GM19468 (cell line): ENCODE measurements around the gene KCNG1.

ENCODE experiments used
- ATAC-seq: cut with Tn5 transposase; IDR thresholded peaks from one replicate; pipeline ENCODE4 v1.9.1; 2021; ENCODE audit warnings: mild to moderate bottlenecking, moderate library complexity, moderate number of reproducible peaks; ENCODE audit not compliant: unreplicated experiment; ENCODE audit errors: extremely low read depth

The KCNG1 gene

DNA sequence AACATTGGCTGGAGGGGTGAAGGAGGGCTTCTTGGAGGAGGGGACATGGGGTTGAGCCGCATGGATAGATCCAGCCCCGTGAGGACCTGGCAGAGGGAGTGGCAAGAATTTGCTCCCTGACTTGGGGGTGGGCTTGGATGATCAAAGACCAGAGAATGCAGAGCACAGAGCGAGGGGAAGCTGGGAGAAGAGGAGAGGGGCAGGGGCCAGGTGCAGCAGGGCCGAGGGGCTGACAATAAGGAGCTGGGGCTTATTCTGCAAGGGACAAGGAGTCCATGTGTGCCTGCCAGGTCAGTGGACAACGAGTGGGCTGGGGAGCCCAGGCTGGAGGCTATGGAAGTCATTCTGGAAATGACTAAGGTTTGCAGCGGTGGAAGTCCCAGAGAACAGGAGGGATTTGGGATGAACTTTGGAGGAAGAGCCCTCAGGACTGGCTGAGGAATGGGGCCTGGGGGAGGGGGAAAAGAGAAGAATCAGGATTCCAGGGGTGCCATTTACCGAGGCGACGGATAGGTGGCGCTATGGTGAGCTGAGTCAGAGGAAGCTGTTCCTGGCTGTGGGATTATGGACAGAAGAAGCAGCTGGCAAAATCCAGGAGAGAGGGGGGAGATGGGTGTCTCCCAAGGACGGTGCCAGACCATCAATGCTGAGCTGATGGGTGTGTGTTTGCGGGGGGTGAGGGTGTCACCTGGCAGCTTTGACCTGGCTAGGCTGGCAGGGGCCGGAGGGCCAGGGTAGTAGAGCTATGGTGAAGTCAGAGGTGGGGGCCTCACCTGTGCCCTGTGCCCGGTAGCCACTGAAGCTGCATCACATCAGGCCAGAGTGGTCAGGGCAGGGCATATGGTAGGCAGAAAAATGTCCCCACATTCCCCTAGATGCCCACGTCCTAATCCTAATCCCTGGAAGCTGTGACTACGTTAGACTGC, 7.8 kb downstream of the KCNG1 start:
- no peak for ATAC-seq

DNA sequence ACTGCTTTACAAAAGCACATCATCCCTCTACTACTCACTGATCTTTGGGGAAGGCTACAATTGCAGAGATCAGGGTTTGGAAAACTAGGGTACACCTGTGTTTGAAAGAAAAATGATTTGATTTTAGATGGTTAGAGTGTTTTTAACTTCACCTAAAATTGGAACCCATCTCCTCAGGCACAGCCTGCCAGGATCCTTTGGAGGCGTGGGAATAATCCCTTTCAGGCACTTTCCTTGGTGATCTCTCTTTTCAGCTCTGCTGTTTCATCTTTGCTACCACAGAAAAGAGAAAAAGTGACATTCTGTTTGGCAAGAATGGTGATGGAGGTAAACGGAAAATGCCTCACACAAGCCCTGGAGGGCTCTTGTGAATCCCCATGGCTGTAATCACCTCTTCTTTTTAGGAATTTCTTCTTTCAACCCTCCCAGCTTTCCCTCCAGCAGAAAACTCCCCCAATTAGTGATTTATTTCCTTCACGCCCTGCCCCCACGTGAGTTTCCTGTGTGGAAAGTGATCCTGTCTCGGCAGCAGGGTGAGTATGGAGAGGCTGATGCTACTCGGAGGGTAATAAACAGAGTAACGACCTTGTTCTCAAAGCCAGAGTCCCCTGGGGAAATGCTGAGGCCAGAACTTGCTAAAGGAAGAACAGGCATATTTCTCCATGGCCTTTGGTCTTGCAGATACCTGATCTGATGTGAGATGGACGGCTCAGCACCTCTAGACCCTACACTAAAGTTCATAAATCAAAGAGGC, 9.2 kb downstream of the KCNG1 start:
- no peak for ATAC-seq

DNA sequence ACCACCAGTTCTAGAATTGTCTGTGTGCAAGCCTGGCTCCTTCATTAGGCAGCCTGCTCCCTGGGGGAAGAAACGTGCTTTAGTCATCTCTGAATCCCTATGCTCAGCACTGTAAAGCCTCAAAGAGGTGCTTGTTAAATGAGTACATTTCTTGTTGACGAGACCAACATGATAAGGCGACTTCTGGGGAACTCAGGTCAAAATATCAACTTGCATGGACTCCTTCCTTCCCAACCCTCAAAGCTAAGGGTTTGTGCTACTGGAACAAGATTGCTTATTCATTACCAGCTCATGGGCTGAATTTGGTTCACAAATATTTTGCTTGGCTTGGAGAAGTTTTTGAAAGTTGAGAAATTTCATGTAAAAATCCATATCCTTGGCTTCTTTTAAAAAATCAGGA, 10.6 kb downstream of the KCNG1 start:
- no peak for ATAC-seq

DNA sequence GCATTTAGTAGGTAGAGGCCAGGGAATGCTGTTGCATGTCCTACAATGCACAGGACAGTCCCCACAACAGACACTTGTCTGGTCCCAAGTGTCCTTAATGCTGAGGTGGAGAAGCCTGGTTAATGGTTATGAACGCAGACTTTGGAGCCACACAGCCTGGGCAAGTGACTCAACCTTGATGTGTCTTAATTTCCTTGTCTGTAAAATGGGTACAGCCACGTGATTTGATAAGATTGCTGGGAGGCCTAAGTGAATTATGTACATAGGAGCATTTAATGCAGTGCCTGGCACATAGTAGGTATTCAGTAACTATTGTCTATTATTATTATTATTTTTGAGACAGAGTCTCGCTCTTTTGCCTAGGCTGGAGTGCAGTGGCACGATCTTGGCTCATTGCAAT, 11.4 kb downstream of the KCNG1 start:
- ATAC-seq, result no peak

DNA sequence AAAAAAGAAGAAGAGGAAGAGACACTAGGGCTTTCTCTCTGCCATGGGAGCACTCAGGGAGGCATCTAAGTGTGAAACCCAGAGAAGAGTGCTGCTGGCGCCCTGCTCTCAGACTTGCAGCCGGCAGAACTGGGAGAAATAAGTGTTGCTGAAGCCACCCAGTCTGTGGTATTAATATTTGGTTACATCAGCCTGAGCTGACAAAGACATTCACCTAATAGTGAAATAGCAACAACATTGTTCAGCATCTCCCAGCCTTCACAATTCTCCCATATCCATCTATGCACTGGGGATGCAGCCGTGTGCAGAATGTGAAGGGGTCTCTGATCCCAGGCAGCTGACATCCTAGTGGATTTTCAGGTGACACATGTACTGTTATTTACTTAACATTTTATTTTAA, 12.0 kb downstream of the KCNG1 start:
- ATAC-seq, result no peak

DNA sequence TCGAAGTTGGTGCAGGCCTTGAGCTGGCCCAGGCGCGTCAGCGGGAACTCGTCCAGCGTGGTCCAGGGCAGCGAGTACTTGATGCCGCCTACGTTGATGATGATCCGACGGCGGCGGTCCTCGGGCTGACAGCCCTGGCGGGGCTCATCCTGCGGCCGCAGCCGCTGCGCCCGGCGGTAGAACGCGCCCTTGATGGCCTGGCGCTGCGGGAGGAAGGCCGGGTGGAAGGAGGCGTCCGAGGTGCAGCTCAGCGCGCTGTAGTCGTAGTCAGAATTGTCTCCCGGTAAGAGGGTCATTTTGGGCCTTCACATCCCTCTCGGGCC, 12.9 kb downstream of the KCNG1 start:
- ATAC-seq, result no peak

DNA sequence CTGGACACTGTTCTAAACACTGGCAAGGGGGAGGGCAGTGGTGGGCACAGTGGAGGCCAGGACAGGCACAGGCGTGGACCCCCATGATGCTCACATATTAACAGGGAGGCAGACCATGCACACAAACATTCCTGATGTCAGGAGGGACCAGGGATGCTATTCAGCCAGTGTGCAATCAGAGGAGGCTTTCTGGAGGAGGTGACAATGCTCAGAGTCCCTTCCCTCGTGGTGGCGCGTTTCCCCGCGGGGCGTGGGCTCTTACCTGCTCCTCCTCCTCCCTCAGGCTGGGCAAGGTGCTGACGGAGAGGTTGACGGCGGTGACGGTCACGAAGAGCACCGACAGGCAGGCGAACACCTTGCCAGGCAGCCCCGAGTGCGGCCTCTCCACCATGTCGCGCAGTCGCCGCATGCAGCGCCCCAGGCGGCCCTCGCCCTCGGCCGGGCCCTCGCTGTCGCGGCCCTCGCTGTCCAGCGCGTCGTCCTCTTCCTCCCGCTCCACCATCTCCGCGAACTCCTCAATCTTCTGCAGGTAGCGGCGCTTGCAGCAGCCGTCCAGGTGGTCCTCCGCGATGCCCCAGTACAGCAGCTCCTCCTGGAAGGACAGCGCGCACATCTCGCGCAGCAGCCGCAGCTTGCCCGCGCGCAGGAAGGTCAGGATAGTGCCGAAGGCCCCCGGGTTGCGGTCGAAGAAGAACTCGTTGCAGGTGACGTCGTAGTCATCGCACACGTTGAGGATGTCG, 13.4 kb downstream of the KCNG1 start:
- no peak for ATAC-seq

DNA sequence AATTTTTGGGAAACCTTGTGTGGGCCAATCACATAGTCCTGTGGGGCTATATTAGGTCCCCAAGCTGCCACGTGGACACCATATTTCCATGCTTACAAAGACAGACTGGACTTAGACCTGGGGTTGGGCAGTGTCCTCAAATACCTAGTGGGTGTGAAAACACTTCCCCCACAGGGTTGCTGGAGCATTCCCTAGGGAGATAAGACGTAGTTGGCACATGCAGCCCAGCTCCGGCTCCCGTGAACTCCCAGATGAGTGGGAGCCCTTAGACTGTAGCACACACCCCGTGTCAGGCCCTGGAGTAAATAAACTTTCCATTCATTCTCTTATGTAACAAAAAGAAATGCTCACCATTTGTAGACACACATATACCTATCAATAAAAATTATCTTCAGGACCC, 14.2 kb downstream of the KCNG1 start:
- no peak for ATAC-seq

DNA sequence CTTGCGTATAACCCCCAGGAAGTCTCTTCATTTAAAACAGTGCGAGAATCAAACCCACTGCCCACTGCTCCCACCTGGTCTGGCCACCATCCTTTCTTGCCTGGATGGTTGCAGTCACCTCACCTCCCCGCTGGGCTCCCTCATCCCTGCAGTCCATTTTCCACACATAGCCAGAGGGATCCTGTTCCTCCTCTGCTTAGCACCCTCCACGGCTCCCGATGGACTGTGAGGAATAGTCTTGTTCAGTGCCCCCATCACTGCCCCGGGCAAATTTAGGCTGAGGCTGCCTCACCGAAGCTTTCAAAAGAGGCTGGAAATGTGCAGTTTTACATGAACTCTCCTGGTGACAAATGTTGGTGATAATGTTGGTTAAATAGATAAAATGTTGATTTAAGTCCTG, 17.7 kb downstream of the KCNG1 start:
- ATAC-seq, result no peak

DNA sequence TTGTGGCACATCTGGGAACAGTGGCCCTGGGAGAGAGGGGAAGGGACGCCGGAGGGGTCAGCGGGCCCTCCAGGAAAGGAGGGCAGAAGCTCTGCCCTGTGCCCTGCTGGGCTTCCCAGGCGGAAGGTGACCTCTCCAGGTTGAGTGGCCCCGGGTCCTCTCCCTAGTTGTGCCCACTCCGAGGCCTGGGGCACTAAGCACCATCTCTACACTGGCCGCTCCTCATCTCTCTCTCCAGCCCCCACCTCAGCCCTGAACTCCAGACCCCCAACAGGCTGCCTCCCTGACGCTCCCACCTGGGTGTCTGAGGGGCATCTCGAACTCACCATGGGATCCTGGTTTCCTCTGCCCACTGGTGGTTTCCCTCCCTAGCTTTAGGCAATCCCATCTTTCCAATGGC, 18.1 kb downstream of the KCNG1 start:
- no peak for ATAC-seq

DNA sequence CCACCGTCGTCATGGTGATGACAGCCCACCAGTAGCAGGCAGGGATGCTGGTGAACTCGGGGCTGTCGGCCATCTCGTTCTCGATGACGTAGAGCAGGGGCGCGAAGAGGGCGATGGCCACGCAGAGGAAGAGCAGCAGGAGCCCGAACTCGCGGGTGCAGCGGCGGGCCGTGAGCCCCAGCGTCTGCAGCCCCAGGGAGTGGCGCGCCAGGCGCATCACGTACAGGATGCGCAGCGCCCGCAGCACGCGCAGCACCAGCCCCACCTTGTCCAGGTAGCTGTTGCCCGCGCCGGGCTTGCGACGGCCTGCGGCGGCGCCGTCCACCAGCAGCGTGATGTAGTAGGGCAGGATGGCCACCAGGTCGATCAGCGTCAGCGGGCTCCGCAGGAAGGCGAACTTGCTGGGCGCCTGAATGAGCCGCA, 18.6 kb downstream of the KCNG1 start:
- ATAC-seq, result no peak

DNA sequence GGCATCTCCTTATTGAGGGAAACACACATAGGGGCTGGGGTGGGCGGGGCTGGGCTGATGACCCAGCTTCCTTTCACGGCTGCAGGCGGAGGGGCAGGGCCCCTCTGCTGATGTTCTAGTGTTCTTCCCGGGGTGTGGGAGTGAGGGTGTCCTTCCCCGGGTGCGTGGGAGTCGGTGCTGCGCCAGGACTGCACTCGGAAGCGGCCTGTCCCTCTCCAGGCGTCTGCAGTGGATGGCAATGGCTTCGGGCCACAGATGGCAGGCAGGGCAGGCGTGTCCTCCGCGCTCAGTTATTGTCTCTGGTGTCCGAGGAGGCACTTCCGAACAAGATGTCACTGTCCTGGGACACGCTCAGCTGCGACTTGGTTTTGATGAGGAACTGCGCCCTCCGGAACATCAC, 19.2 kb downstream of the KCNG1 start:
- no peak for ATAC-seq

DNA sequence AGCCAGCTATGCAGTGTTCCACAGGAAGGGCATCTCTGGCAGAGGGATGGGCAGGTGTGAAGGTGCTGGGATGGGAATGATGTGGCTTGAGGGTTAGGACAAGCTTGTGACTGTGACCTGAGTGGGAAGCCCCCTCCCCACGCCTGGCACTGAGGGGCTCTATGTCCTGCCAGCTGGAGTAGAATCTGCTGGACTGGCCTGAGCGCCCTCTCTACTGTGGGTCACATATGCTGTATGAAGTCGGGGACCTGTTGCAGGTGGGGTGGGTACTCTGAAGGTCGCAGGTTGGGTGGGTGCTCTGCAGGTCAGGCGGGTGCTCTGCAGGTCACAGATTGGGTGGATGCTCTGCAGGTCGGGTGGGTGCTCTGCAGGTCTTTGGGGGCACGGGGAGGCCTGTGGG, 20.3 kb downstream of the KCNG1 start:
- no peak for ATAC-seq

DNA sequence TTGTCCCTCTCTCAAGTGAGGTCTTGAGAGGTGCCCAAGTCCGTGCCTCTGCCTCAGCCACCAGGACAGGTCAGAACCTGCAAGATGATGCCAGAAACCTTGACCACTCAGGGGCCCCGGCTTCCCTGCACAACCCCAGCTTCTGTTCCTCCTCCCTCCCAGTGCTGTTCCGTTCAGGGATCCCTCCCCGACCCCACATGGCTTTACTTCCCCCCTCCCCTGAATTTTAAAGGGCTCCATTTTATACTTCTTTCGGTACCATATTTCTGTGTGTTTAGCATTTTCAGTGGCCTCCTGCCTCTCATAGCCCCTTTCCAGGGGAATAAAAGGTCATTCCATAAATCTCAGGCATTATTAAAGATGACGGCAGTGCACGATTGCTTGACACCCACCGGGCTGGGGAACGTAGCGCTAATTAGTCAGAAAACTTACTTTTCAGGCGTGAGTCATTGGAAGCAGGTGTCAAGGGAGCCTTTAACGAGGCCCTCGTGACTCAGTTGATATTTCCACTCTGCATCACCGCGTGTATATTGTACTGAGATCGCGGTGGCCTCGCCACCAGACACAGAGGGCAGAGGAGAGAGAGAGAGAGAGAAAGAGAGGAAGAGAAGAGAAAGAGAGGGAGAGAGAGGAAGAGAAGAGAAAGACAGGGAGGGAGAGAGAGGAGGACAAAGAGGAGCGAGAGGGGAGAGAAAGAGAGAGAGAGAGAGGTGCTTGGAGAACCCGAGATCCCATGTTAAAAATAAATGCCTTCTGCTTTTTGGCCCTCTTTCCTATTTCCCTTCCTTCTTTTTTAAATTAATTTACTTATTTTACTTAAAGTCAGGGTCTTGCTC, 21.3 kb downstream of the KCNG1 start:
- no peak for ATAC-seq

DNA sequence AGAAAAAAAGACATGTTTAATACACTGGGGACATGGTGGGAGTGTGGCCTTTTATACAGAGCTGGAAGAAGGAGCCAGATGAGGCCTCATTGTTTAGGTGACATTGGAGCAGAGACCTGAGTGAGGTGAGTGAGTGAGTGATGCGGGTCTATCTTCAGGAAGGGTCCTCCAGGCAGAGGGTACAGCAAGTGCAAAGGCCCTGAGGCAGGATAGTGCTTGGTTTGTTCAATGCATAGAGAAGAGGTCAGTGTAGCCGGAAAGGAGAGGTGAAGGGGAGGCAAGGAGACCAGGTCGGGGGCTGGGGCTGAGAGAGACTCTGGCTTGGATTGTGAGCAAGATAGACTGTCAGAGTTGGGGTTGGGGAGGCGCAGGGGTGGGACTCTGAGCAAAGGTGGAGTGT, 23.6 kb downstream of the KCNG1 start:
- ATAC-seq, result no peak

DNA sequence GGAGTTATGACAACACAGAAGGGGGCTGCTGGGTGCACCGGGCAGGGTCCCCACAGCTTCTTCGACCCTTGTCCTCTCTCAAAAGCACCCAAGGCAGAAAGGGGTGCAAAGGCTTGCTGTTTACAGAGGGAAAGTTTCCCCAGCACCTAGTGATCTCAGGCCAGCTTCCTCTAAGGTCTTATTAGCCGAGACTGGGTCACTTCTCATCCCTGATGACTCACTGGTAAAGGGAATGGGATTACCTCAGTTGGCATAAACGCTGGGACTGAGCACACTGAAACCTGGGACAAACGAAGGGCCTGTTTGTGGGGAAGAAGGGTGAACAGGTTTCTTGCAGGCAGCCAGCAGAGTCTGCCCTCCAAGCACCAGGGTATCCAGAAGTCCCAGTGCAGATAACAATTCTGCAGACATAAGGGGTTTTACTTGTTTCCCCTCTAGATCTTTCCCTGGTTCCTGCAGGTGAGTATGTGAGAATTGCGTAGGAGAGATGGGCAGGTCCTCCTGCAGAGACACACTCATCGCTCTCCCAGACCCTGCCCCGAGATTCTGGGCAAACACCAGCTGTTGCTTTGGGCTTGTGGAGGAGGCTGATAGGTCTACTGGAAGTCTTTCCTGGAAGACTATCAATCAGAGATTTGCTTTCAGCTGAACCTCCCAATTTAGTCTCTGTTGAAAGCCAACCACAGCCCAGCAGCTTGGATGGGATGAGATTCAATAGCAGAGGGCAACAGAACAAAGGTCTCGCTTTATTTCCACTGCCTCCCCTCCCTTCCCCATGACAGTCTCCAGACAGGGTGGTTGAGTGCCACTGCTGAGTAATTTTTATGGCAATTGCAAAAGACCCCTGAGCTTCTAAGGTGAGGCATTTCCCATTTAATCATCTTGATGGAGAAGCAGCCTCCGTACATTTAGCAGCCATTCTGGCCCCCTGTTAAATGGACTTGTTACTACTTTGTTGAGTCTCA, 25.7 kb downstream of the KCNG1 start:
- ATAC-seq, result no peak

DNA sequence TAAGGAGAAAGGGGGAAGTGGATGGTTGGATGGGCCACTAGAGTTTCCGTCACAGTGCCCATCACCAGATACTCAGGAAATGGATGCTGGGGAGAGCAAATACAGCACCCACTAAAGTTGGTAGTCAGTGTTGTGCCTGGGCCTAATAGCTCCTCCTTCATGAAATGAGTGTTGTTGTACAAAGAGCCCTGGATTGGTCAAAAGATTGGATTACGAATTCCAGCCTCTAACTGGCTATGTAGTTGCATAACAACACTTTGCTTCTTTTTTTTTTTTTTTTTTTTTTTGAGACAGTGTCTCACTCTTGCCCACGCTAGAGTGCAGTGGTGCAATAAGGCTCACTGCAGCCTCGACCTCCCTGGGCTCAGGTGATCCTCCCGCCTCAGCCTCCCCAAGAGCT, 27.4 kb downstream of the KCNG1 start:
- no peak for ATAC-seq

DNA sequence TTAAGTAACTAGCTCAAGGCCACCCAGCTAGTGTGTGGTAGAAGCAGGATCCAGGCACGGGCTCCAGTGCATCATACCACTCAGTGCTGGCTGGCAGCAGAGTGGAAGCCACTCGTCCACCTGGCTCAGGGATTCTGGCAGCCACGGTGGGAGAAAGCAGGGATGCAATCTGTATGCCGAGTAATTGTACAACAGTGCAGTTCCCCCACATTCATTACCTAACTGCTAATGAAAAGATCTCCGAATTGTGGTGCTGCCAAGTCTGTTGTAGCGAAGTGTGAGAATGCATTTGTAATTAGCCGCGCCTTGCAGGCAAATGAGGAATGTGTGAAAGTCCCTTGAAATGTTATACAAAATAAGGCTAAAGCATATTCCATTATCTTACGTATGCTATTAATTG, 29.0 kb downstream of the KCNG1 start:
- no peak for ATAC-seq
